A673 (cell line): Measurements from ENCODE around the gene PARP12.

ENCODE experiments used
- EZH2 ChIP-seq: fragments of 200-600 bp; sonication (generic); IDR thresholded peaks from 2 replicates; pipeline ENCODE4 v1.6.1; 2017; ENCODE audit warnings: borderline replicate concordance, low read depth, mild to moderate bottlenecking, mixed read lengths, antibody characterized with exemption, low read length; ENCODE audit not compliant: poor library complexity, severe bottlenecking
- TF ChIP-seq, protein P1 (sequence below): fragments of 300-800, 200-600 bp; sonication (generic); conservative IDR thresholded peaks from 2 replicates; pipeline ENCODE4 v1.5.1; 2017; ENCODE audit warnings: low read depth, mild to moderate bottlenecking, antibody characterized with exemption, low read length, moderate library complexity, mixed read lengths

- TF ChIP-seq, protein P1, sequence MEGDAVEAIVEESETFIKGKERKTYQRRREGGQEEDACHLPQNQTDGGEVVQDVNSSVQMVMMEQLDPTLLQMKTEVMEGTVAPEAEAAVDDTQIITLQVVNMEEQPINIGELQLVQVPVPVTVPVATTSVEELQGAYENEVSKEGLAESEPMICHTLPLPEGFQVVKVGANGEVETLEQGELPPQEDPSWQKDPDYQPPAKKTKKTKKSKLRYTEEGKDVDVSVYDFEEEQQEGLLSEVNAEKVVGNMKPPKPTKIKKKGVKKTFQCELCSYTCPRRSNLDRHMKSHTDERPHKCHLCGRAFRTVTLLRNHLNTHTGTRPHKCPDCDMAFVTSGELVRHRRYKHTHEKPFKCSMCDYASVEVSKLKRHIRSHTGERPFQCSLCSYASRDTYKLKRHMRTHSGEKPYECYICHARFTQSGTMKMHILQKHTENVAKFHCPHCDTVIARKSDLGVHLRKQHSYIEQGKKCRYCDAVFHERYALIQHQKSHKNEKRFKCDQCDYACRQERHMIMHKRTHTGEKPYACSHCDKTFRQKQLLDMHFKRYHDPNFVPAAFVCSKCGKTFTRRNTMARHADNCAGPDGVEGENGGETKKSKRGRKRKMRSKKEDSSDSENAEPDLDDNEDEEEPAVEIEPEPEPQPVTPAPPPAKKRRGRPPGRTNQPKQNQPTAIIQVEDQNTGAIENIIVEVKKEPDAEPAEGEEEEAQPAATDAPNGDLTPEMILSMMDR, result no peak
- TF ChIP-seq EZH2, result no peak
These were observed 28.9 kb downstream of the PARP12 start for GRCh38 chr7:140033779-140034363.
